GM23338 (cell line): ENCODE measurements around the gene ARHGAP4.

Experiments used
- CTCF ChIP-seq, 2 experiments: fragments of 200-600 bp in 1 of 2; sonication (generic) in 1 of 2; conservative IDR thresholded peaks; 2 replicates each; pipeline versions ENCODE4 v1.5.1 to v1.6.1; 2016 to 2017; ENCODE audit warnings: antibody characterized with exemption in 2 of 2, low read depth in 2 of 2, mild to moderate bottlenecking in 2 of 2, moderate library complexity in 1 of 2
- POLR2AphosphoS5 ChIP-seq: IDR thresholded peaks from 2 replicates; pipeline ENCODE4 v1.6.1; 2016; ENCODE audit warnings: antibody characterized with exemption, low read depth

- TF ChIP-seq CTCF (conservative IDR thresholded peaks at IDR 0.05; ENCODE audit: low read depth in 2 of 2), result no peak
- TF ChIP-seq POLR2AphosphoS5, result no peak
Observed at GRCh38 chrX:153948002-153948466, 22.0 kb upstream of the ARHGAP4 start.
